LNCAP (cell line): ENCODE results near the gene CCR5.

Source experiments
- TF ChIP-seq, protein P1 (sequence below): fragments of 450-650 bp; IDR thresholded peaks from 2 replicates; pipeline ENCODE4 v1.5.1; 2017; ENCODE audit warnings: mild to moderate bottlenecking

CCR5 gene

DNA sequence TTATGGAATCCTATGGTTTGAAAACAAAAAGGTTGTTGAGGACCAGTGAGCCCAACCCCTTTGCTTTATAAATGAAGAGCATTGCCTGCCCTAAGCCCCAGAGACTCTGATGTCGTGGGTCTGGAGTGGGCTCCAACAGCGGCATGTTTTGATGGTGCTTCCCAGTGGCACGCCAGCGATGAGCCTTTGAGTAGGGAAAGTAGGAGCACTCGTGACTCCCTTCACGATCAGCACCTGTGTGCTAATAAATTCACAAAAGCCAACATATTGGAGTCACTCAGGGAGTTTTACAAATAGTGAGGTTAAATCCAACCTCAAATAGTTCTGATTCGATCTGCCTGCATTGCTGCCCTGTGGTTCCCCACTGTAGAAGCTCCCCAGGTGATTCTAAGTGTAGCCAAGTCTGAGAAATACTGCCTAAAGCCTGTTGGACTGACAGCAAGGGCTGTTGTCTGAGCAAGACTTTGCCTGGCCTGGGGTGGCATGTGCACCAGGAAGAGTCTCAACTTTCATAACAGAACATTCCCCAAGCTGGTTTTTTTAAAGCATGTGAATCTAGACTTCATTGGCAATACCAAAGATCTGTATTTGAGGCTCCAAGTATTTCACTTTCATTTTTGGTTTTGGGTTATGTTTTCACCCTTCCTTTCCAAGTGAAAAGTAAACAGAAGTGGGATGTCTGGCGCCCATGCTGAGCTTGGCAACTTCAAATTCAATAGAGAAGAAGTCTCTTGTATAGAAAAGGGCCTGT, 9.9 kb downstream of the CCR5 start:
- TF ChIP-seq, protein P1, sequence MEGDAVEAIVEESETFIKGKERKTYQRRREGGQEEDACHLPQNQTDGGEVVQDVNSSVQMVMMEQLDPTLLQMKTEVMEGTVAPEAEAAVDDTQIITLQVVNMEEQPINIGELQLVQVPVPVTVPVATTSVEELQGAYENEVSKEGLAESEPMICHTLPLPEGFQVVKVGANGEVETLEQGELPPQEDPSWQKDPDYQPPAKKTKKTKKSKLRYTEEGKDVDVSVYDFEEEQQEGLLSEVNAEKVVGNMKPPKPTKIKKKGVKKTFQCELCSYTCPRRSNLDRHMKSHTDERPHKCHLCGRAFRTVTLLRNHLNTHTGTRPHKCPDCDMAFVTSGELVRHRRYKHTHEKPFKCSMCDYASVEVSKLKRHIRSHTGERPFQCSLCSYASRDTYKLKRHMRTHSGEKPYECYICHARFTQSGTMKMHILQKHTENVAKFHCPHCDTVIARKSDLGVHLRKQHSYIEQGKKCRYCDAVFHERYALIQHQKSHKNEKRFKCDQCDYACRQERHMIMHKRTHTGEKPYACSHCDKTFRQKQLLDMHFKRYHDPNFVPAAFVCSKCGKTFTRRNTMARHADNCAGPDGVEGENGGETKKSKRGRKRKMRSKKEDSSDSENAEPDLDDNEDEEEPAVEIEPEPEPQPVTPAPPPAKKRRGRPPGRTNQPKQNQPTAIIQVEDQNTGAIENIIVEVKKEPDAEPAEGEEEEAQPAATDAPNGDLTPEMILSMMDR = no peak

DNA sequence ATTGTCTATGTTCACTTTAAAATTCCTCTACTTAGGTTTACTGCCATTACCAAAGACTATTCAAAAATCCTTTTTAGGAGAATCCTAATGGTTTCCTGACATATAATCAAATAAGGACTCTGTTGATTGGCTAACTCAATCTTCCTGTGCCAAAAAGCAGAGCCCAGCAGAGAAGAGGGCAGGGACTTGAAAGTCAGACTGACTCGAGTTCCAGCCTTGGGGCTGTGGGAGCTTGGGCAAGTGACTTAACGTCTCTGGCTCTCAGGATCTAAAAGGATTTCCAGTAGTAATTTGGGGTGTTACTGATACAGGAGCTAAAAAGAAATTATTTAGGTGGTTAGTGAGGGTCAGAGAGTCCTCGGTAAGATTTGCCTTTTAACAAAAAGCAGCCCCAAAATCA, 10.9 kb downstream of the CCR5 start:
- TF ChIP-seq, protein P1 = no peak

DNA sequence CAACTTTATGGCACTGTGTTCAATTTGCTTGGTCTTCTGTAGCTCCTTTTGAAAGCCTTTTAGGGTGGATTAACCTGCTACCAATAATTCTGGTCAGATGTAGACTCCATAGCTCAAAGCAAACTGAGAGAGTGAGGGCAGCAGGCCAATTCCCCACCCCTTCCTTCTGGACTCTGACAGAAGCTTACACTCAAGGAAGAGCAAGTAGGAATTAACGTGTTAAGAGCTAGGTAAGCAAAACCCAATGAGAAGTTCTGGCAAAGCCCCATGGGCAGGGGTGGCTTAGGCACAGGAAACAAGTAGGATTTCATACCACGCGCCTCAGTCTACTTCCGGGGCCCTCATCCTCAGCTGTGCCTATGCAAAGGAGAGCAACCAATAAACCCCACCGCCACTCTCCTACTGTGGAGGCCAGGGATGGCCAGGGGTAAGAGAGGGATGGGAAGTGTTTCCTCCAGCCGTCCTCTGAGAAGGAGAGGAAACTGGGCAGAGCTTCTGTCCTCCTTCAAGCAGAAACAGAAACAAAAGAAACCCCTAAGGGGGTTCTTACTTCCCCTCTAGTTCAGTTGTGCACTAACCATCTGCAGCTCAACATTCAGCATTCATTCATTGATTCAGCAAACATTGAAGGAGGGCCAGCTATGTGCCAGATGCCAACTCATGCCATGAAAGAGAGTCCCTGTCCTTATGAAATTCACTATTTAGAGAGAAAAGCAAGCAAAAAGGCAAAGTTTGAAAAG, 12.6 kb downstream of the CCR5 start:
- TF ChIP-seq, protein P1 = no peak

DNA sequence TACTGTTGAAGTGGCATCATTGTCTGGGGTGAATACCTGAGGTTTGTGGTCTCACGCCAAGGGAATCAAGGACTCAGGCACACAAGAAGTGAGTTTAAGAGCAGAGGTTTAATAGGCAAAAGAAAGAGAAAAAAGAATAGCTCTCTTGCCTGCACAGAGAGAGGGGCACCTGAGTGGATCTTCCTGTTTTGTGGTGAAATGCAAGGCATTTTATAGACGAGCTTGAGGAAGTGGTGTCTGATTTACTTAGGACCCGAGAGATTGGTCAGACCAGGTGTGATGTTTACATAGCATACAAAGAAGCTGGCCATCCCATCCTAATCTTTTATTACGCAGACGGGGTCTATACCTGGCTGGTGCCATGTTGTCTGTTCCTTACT, 13.2 kb downstream of the CCR5 start:
- TF ChIP-seq, protein P1 = no peak

DNA sequence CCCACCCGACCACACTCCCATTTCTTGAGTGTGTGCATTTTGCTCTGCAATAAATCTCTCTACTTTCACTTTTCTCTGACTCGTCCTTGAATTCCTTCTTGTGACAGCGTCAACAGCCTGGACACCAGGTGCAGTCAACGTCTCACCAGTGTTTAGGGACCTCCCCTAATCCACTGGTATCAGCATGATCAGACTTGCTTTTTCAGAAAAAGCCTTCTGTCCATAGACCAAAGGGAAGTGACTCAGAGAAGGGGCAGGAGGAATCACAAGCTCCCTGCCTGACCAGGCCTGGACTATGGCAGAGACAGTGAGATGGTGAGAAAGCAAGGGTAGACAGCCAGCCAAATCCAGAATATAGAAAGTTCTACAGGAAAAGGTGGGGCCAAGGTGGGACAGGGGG, 15.5 kb downstream of the CCR5 start:
- TF ChIP-seq, protein P1 = no peak

DNA sequence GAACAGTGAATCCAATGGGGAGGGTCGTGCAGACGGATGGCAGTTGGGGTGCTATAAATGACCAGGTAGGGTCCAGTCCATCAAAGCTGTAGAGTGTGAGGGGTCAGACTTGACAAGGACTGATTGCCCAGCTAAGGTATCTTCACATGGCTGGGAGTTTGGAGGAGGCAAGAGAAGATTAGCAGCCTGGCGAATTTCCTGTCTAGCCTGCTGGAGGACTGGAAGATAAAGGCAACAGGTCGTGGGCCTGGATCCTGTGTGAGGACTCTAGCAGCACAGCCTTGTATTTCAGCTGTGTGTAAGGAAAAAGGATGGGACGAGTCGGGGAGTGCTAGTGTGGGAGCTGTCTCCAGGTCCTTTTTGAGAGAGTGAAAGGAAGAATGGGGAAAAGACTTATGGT, 18.6 kb downstream of the CCR5 start:
- TF ChIP-seq, protein P1 = no peak

DNA sequence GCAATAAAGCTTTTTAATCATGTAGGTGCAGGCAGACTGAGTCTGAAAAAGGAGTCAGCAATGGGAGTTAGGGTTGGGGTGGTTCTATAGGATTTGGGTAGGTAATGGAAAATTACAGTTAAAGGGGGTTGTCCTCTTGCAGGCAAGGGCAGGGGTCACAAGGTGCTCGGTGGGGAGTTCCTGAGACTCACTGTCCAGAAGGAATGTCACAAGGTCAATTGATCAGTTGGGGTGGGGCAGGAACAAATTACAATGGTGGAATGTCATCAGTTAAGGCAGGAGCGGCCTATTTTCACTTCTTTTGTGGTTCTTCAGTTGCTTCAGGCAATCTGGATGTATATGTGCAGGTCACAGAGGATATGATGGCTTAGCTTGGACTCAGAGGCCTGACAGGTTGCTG, 22.3 kb downstream of the CCR5 start:
- TF ChIP-seq, protein P1 = no peak
